ENCODE results near the gene SELENOH. TPM values are rescaled to one million over a fixed set of nuclear protein-coding genes. Genes with fewer than 3 reads are reported as not detected.

The SELENOH gene
- total and polyA plus RNA-seq, 2 of the 8 experiments (the other 6 are each of a cell fraction or from before 2014, with no cell fraction given), result 243 to 264 TPM

- TF ChIP-seq, protein P1, sequence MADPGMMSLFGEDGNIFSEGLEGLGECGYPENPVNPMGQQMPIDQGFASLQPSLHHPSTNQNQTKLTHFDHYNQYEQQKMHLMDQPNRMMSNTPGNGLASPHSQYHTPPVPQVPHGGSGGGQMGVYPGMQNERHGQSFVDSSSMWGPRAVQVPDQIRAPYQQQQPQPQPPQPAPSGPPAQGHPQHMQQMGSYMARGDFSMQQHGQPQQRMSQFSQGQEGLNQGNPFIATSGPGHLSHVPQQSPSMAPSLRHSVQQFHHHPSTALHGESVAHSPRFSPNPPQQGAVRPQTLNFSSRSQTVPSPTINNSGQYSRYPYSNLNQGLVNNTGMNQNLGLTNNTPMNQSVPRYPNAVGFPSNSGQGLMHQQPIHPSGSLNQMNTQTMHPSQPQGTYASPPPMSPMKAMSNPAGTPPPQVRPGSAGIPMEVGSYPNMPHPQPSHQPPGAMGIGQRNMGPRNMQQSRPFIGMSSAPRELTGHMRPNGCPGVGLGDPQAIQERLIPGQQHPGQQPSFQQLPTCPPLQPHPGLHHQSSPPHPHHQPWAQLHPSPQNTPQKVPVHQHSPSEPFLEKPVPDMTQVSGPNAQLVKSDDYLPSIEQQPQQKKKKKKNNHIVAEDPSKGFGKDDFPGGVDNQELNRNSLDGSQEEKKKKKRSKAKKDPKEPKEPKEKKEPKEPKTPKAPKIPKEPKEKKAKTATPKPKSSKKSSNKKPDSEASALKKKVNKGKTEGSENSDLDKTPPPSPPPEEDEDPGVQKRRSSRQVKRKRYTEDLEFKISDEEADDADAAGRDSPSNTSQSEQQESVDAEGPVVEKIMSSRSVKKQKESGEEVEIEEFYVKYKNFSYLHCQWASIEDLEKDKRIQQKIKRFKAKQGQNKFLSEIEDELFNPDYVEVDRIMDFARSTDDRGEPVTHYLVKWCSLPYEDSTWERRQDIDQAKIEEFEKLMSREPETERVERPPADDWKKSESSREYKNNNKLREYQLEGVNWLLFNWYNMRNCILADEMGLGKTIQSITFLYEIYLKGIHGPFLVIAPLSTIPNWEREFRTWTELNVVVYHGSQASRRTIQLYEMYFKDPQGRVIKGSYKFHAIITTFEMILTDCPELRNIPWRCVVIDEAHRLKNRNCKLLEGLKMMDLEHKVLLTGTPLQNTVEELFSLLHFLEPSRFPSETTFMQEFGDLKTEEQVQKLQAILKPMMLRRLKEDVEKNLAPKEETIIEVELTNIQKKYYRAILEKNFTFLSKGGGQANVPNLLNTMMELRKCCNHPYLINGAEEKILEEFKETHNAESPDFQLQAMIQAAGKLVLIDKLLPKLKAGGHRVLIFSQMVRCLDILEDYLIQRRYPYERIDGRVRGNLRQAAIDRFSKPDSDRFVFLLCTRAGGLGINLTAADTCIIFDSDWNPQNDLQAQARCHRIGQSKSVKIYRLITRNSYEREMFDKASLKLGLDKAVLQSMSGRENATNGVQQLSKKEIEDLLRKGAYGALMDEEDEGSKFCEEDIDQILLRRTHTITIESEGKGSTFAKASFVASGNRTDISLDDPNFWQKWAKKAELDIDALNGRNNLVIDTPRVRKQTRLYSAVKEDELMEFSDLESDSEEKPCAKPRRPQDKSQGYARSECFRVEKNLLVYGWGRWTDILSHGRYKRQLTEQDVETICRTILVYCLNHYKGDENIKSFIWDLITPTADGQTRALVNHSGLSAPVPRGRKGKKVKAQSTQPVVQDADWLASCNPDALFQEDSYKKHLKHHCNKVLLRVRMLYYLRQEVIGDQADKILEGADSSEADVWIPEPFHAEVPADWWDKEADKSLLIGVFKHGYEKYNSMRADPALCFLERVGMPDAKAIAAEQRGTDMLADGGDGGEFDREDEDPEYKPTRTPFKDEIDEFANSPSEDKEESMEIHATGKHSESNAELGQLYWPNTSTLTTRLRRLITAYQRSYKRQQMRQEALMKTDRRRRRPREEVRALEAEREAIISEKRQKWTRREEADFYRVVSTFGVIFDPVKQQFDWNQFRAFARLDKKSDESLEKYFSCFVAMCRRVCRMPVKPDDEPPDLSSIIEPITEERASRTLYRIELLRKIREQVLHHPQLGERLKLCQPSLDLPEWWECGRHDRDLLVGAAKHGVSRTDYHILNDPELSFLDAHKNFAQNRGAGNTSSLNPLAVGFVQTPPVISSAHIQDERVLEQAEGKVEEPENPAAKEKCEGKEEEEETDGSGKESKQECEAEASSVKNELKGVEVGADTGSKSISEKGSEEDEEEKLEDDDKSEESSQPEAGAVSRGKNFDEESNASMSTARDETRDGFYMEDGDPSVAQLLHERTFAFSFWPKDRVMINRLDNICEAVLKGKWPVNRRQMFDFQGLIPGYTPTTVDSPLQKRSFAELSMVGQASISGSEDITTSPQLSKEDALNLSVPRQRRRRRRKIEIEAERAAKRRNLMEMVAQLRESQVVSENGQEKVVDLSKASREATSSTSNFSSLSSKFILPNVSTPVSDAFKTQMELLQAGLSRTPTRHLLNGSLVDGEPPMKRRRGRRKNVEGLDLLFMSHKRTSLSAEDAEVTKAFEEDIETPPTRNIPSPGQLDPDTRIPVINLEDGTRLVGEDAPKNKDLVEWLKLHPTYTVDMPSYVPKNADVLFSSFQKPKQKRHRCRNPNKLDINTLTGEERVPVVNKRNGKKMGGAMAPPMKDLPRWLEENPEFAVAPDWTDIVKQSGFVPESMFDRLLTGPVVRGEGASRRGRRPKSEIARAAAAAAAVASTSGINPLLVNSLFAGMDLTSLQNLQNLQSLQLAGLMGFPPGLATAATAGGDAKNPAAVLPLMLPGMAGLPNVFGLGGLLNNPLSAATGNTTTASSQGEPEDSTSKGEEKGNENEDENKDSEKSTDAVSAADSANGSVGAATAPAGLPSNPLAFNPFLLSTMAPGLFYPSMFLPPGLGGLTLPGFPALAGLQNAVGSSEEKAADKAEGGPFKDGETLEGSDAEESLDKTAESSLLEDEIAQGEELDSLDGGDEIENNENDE (IDR thresholded peaks at IDR 0.05; ENCODE audit: insufficient replicate concordance, low read length), result no peak
- no peak for TF ChIP-seq EZH2 (IDR thresholded peaks at IDR 0.05; ENCODE audit: low read depth, low read length, severe bottlenecking)
- TF ChIP-seq TBP (IDR thresholded peaks at IDR 0.05; ENCODE audit: low read depth, low read length), result no peak
- no peak for TF ChIP-seq KDM4A (IDR thresholded peaks at IDR 0.05; ENCODE audit: low read depth, low read length, severe bottlenecking)
- no peak for TF ChIP-seq EP300 (IDR thresholded peaks at IDR 0.05; ENCODE audit: borderline replicate concordance in 1 of 2, low read depth in 2 of 2, low read length in 2 of 2)
- TF ChIP-seq HDAC2 (IDR thresholded peaks at IDR 0.05; ENCODE audit: borderline replicate concordance in 1 of 2, low read depth in 2 of 2, low read length in 2 of 2), result no peak
- TF ChIP-seq BCL11A (IDR thresholded peaks at IDR 0.05; ENCODE audit: low read depth in 2 of 2, low read length in 2 of 2), result no peak
- TF ChIP-seq POLR2AphosphoS5 (IDR thresholded peaks at IDR 0.05; ENCODE audit: low read depth, low read length), result no peak
- TF ChIP-seq NRF1 (IDR thresholded peaks at IDR 0.05; ENCODE audit: low read depth, low read length), result no peak
- no peak for TF ChIP-seq RFX5 (IDR thresholded peaks at IDR 0.05; ENCODE audit: borderline replicate concordance, low read depth, low read length)
- no peak for TF ChIP-seq CTBP2 (IDR thresholded peaks at IDR 0.05; ENCODE audit: borderline replicate concordance, insufficient read depth, insufficient read length, low read length)
Measured at GRCh38 chr11:57742087-57742452, 779 bp downstream of the SELENOH start (continued).
